HG03439 (cell line): ENCODE results near the gene HPSE2.
"Not testable (repeated sequence)": the region's sequence is repeated elsewhere in the genome, so short reads cannot be mapped to it uniquely, and the experiment has no call there.

Experiments used
- ATAC-seq: cut with Tn5 transposase; IDR thresholded peaks from one replicate; pipeline ENCODE4 v1.9.1; 2021; ENCODE audit warnings: mild to moderate bottlenecking, moderate library complexity; ENCODE audit not compliant: unreplicated experiment

Gene HPSE2

DNA sequence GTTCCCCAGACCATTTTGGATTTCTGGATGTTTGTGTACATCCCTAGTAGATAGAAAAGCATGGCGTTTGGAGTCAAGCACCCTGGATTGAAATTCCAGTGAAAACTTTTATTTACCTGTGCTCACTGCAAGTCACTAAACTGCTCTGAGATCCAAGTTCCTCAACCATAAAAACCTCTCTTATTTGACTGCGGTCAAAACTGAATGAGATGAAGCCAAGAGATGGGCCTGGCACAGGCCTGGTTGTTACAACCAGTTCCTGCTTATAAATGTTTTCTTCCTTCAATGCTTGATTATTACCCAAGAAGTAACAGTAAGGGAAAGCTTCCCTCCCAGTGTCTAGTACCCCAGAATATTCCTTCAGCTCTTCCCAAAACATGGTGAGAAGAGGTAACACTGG, 718.0 kb downstream of the HPSE2 start:
- no peak for ATAC-seq

DNA sequence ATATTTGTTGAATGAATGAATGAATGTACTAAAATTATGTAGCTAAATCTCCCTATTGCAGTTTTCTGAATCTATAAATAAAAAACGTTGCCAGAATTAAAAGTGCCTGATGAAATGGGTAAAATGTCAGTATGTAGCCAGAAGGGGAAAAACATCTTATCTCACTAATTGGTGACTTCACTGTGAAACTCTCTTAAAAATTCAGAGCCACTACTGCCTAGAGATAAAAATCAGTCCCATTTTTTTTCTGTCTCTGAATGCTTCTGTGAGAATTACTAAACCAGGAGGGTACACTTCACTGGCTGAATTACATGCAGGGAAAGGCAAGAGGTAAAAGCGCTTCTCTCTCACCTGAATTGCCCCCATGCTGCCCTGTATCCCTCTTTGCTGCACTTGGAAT, 719.3 kb downstream of the HPSE2 start:
- ATAC-seq: no peak

DNA sequence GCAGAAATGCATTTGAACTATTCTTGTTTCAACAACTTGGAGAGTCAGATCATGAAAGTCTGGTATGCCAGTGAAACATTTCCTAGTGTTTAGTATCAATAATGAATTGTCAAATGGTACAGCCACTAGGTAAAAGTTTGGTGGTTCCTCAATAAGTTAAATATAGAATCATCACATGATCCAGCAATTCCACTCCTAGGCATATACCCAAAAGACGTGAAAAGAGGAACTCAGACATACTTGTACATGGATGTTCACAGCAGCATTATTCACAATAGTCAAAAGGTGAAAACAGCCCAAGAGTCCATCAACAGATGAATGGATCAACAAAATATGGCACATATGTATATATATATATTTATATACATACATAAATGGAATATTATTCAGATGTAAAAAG, 721.9 kb downstream of the HPSE2 start:
- ATAC-seq: no peak

DNA sequence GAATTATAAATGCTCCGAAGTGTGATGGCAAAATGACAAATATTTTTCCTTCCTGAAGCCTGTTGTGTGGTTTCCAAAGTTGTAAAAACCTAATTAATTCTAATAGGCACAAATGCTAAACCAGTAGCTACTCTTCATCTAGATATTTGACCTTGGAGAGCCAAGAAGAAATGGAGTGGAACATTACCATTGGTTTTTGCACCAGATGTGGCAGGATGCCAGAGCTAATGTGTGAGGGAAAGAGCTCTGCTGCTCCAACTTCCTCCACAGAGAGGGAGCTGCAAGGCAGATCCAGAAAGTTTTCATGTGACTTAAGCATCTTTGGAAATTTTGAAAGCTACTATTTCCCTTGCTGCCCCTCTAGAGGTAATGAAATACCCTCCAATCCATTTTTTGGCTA, 723.8 kb downstream of the HPSE2 start:
- no peak for ATAC-seq

DNA sequence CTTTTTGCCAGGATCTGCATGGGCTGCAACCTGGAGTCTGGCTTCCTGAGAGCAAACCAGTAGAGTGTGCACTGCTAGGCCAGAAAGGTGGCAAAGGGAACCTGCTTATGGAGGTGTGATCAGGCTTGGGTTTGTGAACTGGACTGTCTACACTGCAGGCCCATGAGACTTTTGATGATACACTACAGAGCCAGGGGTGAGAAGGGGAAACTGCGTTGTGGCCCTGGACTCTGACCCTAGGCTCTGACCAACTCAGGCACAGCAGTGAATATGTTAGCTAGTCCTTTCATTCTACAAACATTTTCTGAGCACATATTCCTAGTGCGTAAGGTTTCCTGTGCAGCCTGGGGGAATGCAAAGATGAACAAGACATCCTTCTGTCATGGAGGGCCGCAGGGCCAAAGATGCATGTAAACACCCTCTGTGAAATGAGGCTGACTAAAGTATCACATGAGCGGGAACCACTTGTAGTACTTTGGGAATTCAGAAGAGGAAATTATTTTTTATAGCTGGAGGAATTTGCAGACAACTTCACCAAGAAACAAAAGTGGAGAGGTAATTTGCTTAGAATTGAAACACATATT, 725.1 kb downstream of the HPSE2 start:
- ATAC-seq: no peak

DNA sequence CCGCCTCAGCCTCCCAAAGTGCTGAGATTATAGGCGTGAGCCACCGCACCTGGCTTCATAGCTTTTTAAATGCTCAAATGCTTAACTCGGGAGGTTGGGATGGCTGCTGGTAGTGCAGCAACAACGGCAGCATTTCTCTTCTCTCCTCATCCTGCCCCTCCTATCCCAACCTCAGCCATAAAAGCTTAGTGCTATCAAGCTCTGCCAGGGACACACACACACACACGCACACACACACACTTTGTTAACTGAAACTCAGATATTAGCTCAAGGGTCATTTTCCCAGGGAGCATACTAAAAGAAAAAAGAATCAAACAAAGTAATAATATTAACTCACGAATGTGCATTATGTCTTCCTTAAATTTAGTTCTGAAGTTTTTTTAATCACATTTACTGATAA, 725.9 kb downstream of the HPSE2 start:
- ATAC-seq: no peak

DNA sequence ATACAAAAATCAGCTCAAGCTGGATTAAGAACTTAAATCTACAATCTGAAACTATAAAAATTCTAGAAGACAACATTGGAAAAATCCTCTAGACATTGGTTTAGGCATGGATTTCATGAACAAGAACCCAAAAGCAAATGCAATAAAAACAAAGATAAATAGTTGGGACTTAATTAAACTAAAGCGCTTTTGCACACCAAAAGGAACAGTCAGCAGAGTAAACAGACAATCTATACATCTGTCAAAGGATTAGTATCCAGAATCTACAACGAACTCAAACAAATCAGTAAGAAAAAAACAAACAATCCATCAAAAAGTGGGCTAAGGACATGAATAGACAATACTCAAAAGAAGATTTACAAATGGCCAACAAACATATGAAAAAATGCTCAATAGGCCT, 733.1 kb downstream of the HPSE2 start:
- ATAC-seq: not testable (repeated sequence)

DNA sequence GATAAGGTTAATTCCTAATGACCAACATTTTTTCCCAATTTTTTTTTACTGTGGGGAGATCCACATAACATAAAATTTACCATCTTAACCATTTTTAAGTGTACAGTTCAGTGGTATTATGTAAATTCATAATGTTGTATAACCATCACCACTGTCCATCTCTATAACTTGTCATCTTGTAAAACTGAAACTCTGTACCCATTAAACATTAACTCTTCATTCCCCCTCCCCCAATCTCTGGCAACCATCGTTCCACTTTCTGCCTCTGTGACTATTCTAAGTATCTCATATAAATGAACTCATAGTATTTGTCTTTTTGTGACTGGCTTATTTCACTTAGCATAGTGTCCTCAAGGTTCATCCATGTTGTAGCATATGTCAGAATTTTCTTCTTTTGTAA, 742.9 kb downstream of the HPSE2 start:
- no peak for ATAC-seq

DNA sequence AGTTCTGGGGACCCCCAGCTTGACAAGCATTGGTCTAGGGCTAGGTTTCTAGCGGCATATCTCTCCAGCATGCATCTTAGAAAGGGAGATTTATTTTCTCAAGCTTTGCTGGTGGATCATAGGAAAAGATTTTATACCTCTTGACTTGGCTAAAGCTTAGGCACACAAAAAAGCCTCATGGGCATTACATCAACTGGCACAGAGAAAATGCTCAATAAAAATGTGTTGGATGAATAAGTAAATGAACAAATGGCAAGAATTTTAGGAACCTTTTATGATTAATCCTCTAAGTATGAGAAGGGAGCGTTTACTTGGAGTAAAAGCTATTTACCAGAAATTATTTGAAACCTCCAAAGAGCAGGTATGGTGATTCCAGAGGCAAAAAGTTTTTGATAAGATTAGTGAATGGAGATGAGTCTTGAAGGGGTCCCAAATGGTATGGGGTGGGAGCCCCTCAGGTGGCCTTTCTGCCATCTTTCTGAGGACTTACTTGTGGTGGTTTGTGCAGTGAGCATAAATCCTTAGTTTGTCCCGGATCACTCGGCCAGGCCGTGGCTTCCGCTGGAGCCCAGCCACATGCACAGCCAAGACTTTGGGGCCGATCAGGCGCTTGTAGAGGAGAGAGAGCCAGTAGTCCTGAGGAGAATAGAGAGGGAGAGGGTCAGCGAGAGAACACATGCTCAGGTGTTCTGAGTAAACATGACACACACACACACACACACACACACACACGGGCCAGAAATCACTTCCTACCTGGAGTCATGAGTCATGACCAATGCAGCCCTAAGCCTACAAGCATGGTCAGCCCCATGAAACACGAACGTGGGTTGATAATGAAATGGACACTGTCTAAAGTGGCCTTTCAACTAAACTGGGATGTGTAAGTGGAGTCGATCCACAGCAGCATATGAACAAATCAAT, 745.8 kb downstream of the HPSE2 start:
- ATAC-seq: no peak

DNA sequence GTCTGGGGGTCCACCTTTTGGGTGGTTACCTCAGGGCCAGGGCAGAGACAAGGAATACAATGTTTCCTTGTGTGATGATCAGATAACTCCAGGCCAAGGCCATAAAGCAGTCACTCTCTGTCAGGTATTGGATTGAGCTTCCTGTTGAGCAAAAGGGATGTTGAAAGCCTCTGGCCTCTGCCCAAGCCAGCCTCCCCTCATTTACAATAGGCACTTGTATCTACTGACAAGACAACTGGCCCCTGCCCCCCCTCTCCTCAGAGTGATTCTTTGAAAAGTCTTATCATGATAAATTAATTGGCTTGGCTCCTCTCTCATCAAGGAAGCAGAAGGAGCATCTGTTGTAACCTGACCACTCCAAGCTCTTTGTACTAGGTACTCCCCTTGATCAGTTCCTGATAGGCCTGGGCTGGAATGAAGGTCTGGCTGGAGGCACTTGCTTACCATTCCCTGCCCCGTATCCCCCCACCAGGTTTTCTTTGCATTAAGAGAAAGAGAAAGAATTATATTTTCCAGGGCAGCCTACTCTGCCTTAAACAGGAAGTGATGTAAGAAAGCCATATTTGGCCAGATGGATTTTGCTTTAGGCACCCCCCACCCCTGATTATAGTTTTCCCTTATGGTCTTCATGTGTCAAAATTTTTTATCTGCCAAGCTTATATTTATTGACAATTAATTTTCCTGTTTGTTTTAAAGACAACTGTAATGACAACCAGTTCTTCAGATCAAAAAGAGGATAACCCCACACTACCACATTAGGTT, 746.8 kb downstream of the HPSE2 start:
- no peak for ATAC-seq

DNA sequence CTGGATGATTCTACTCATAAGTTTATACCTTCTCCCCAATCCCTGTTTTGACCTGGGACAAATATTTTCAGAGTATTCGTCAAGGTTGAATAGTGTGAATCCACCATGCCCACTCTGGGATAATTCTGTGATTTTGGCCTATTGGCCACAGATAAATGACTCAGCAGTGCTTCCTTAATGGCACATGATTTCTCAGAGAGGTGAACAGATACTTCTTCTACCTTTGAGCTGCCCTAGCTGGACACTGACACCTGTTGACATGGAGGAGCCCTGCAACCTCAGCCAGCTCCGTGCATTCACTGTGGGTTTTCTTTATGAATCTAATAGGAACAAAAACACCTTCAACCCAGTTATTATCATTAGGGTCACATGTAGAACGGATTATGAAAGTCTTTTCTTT, 748.0 kb downstream of the HPSE2 start:
- ATAC-seq: no peak

DNA sequence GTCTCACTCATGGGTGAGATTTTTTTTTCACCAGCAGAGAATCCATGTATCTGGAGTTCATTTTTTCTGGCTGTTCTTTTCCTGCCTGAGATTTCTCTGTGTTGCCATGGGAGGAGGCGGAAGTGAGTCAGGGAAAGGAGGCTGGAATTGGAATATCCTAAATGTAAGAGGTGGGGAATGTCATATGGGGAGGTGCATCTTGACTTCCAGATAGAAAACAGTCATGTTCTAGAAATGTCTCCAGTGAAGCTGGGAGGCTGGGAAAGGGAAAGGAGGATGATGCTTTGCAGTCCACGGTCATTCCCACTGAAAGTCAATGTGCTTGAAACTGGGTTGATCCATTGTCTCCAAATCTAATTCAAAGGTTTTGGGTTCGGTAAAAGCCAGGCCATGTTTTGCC, 749.2 kb downstream of the HPSE2 start:
- ATAC-seq: no peak

DNA sequence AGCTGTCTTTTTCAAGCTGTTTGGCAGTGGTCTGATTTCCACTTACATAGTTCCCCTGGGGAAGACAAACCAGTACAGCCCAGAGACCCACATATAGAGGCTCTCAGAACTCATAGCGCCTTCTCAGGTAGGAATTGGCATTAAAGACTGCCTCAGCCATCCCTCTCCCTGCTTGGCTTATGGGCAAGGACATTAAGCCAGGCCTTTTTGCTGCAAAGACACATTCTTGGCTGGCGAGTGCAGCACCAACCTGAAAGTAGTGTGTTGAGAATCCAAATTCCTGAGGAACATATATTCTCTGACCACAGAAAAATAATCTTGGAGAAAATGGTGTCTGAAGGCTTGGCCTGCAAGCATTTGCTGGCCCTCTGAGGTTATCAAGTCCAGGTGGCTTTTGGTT, 749.7 kb downstream of the HPSE2 start:
- no peak for ATAC-seq

DNA sequence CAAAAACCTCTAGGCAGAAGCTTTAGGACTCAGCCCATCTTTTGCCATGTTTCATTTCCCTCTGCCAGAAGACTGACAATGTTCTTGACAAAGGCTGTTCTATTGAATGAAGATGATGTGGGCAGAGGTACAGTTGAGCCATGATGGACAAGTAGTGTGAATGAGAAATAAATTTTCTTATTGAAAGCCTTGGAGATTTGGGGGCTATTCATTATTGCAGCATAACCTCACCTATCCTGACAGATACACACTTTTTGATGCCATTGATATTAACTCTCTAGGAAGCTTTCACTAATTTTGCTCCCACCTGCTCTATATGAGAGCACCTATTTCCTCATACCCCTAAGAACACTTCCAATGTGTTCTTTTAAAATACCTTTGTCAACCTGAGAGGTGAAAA, 752.0 kb downstream of the HPSE2 start:
- ATAC-seq: no peak

DNA sequence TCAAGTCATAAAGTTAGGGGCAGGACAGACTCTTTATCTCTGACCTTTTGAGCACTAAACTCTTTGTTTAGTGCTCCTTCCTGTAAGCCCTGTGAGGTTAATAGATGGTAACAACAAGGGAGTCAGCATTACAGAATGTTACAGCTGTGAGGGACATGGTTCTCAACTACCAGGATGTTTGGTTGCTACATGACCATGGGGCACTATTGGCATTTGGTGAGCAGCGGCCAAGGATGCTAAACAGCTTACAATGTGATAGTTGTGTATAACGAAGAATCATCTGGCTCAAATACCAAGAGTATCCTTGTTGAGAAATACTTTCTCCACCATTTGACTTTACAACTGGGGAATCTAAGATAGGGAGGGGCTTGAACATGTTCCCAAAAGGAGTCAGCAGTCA, 753.6 kb downstream of the HPSE2 start:
- ATAC-seq: no peak

DNA sequence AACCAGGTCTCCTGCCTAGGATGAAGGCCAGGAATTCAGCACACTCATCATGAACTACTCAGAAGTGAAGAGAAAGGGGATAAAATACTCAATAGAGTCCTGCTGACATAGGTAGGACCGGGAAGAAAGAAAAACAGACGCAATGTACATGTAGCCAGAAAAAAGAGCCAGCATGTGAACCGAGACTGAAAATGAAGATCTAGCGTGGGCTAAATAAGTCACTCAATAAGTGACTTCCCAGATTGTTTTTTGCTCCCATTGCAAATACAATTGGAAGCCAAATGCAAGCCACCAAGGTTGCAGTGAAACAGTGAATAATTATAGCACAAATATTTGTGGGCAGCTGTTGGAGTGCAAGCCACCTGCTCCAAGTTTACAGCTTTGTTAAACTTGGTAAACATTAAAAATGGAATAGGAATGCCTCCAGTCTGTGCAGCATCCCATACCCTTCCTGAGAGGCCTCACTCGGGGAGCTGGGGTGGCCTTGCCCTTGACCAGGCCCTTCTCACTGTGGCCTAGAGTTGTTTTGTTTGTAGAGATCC, 754.2 kb downstream of the HPSE2 start:
- no peak for ATAC-seq

DNA sequence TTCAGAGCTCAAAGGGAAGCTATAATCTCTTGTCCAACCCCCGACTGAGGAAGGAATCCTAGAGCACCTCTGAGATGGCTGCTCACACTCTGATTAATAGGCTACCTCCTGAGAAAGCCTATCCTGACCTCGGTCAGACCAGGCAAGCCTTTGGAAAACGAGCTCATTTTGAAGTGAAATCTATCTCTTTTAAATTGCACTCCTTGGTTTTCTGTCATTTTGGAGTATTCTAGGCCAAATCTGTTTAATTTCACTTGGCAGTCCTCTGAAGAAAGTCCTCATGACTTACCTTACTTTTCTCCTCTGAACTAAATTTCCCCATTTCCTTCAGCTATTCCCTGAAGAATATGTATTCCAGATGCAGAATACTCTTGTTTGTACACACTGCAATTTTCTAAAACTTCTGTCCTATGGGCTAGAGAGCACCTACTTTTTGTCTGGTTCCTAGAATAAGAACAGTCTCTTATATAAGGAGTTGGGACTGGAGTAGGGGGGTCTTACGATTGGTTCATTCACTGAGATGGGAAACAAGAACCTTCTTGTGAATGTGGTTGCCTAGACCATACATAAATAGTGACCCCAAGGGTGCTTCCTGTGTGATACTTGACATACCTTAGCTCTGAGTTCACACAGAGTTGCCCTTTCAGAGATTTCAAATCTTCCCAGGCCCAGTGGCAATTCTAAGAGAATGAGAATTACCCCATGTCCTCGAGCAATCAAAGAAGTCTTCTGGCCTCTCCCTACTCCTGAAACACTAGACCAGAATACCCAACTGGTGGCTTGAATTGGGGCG, 757.0 kb downstream of the HPSE2 start:
- no peak for ATAC-seq

DNA sequence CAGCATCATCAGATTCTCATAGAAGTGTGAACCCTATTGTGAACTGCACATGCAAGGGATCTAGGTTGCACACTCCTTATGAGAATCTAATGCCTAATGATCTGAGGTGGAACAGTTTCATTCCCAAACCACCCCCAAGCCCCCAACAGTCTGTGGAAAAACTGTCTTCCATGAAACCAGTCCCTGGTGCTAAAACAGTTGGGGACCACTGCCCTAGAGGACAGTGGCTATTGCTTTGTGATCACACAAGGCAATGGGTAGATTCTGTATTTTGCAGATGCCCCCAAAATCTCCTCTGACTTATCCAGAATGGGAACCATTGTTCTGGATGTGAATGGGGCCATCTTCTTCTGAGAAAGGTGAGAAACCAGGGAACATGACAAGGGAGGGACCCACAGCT, 757.8 kb downstream of the HPSE2 start:
- no peak for ATAC-seq

DNA sequence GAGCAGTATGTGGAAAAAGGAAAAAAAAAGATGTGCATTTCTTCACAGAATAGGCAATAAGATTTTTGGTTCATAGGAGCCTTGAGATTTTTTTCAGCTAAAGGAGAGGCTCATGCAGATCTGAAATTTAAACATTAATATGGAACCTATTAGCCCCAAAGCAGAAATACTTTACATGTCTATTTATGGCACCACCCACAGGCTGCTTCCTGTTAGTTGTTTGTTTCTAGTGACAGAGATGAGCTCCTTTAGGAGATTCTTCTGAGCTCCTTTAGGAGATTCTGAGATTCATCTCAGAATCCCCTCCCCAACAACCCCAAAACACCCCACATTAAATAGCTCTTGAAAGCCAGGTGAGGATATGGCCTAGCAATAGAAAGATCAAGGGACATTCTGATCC, 761.0 kb downstream of the HPSE2 start:
- peak; percentile 65 for ATAC-seq

DNA sequence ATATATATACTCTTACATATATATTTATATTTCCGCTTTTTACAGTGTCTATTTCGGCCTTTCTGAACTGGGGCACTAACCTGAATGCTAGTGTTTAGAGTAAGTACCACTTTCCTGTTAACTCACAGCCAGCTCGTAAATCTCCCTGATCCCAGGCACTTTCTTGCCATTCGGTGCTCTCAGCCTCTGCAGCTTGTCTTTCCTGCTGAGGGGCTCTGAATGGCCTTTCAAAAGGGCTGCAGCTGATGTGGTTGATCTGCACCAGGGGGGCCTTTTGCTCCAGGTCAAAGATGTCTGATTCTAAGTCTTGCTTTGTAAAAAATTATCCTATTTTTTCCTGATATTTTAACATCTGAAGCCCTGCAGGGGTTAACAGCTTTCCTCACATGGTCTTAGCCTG, 763.5 kb downstream of the HPSE2 start:
- no peak for ATAC-seq

DNA sequence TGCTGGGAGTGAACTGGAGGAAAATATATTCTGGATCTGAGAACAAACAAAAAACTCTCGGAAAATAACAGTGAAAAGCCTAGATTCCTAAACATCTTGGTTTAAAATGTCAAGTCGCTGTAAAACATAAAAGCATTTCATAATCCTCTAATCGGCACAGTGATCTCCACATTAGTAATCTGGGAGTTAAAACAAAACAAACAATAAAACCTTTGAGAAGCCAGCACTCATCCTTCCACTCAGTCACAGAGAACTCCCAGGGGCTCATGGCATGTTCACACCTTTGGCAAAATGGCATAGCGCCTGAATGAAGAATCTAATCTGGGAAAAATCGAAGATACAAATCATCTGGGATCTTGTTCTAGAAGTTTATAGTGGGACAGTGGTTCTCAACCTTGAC, 764.8 kb downstream of the HPSE2 start:
- ATAC-seq: no peak
